ENCODE data around the gene RHOBTB3.

DNA sequence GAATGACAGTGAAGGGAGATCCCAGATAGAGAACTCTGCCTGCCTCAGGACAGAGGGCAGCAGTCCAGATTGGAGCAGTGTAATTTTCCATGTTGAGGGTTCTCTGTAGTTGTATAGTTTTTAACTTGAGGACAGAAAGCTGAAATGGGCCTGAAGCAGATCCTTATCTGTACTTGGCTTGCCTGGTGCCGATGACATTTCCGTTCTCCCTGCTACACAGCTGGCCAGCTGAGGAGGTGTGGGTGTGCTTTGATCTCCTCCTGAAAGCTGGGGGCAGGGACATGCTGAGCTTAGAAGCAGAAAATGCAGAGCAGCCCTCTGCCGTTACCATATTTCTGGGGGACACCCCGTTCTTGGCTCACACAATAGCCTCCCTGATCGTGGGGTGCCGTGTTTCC is 80.9 kb downstream of the RHOBTB3 start:
- no peak for TF ChIP-seq POLR2A (IDR thresholded peaks at IDR 0.05; ENCODE audit: low read depth, low read length)
- no peak for TF ChIP-seq TAF1 (IDR thresholded peaks at IDR 0.05; ENCODE audit: borderline replicate concordance, low read depth, low read length)
- no peak for TF ChIP-seq POLR2AphosphoS5 (IDR thresholded peaks at IDR 0.05; ENCODE audit: low read depth, low read length)
